Neural cell (in vitro differentiated cells): ENCODE measurements around the gene MYPN. TPM values are rescaled to one million over a fixed set of nuclear protein-coding genes. Genes with fewer than 3 reads are reported as not detected.

Source experiments
- H2AFZ ChIP-seq: fragments of 200-600, 300-800 bp; sonication (generic), shearing (Covaris generic); 2 replicates; pipeline ENCODE4 v1.6.0; 2014; ENCODE audit warnings: low read depth, mild to moderate bottlenecking, antibody characterized with exemption, low read length, moderate library complexity
- H3F3A ChIP-seq: fragments of 200-600 bp; shearing (Covaris generic); 2 replicates; pipeline ENCODE4 v1.6.1; 2016; ENCODE audit warnings: mild to moderate bottlenecking, moderate library complexity, mixed read lengths, antibody characterized with exemption, low read length; ENCODE audit not compliant: insufficient read depth, poor library complexity, severe bottlenecking
- H3K27ac ChIP-seq: fragments of 200-600, 300-800 bp; sonication (generic), shearing (Covaris generic); 2 replicates; pipeline ENCODE4 v1.5.1; 2014; ENCODE audit warnings: mild to moderate bottlenecking, low read length, moderate library complexity
- H3K27me3 ChIP-seq: fragments of 300-800, 200-600 bp; sonication (generic), shearing (Covaris generic); 2 replicates; pipeline ENCODE4 v1.6.0; 2014; ENCODE audit warnings: mild to moderate bottlenecking, low read depth, low read length, moderate library complexity; ENCODE audit not compliant: insufficient read depth
- H3K36me3 ChIP-seq: fragments of 300-800, 200-600 bp; sonication (generic), shearing (Covaris generic); 2 replicates; pipeline ENCODE4 v1.5.1; 2014; ENCODE audit warnings: mild to moderate bottlenecking, antibody characterized with exemption, low read length, moderate library complexity; ENCODE audit not compliant: insufficient read depth
- H3K4me2 ChIP-seq: fragments of 300-800, 200-600 bp; sonication (generic), shearing (Covaris generic); 2 replicates; pipeline ENCODE4 v1.6.0; 2014; ENCODE audit warnings: mild to moderate bottlenecking, low read length
- H3K4me3 ChIP-seq: fragments of 300-800, 200-600 bp; sonication (generic), shearing (Covaris generic); 2 replicates; pipeline ENCODE4 v1.5.1; 2014; ENCODE audit warnings: mild to moderate bottlenecking, low read length, moderate library complexity
- H3K79me2 ChIP-seq: fragments of 200-600 bp; shearing (Covaris generic); replicated peaks from 2 replicates; pipeline ENCODE4 v1.6.0; 2014; ENCODE audit warnings: mild to moderate bottlenecking, low read length, moderate library complexity; ENCODE audit not compliant: insufficient read depth
- H3K9ac ChIP-seq: fragments of 300-800, 200-600 bp; sonication (generic), shearing (Covaris generic); 2 replicates; pipeline ENCODE4 v1.6.1; 2016; ENCODE audit warnings: mild to moderate bottlenecking, low read length, mixed read lengths
- H3K9me2 ChIP-seq: fragments of 200-600 bp; shearing (Covaris generic); 2 replicates; pipeline ENCODE4 v1.6.1; 2016; ENCODE audit warnings: mild to moderate bottlenecking, low read length, mixed read lengths; ENCODE audit not compliant: insufficient read depth
- H3K9me3 ChIP-seq: fragments of 200-600, 300-800 bp; sonication (generic), shearing (Covaris generic); 2 replicates; pipeline ENCODE4 v1.6.1; 2016; ENCODE audit warnings: mild to moderate bottlenecking, mixed run types, low read length, moderate library complexity, mixed read lengths
- H4K20me1 ChIP-seq: fragments of 200-600 bp; shearing (Covaris generic); 2 replicates; pipeline ENCODE4 v1.6.1; 2016; ENCODE audit warnings: mild to moderate bottlenecking, mixed run types; ENCODE audit not compliant: insufficient read depth
- CTCF ChIP-seq: fragments of 450-650 bp; IDR thresholded peaks from 2 replicates; pipeline ENCODE4 v1.5.1; 2014; ENCODE audit warnings: antibody characterized with exemption, mild to moderate bottlenecking, moderate library complexity; ENCODE audit not compliant: poor library complexity, severe bottlenecking
- EP300 ChIP-seq: fragments of 450-650 bp; conservative IDR thresholded peaks from 2 replicates; pipeline ENCODE4 v1.6.1; 2014; ENCODE audit warnings: antibody characterized with exemption, mild to moderate bottlenecking, moderate library complexity; ENCODE audit not compliant: poor library complexity, severe bottlenecking
- EZH2 ChIP-seq: fragments of 200-600, 300-800 bp; shearing (Covaris generic), sonication (generic); IDR thresholded peaks from 2 replicates; pipeline ENCODE4 v1.6.1; 2014; ENCODE audit warnings: antibody characterized with exemption, low read length, borderline replicate concordance, mild to moderate bottlenecking; ENCODE audit not compliant: insufficient read depth, poor library complexity, severe bottlenecking
- MXI1 ChIP-seq: fragments of 450-650 bp; conservative IDR thresholded peaks from 2 replicates; pipeline ENCODE4 v1.6.1; 2014; ENCODE audit warnings: antibody characterized with exemption, mild to moderate bottlenecking; ENCODE audit not compliant: poor library complexity, severe bottlenecking
- POLR2AphosphoS5 ChIP-seq: IDR thresholded peaks from 2 replicates; pipeline ENCODE4 v1.6.1; 2012
- RAD21 ChIP-seq: fragments of 450-650 bp; conservative IDR thresholded peaks from 2 replicates; pipeline ENCODE4 v1.6.1; 2014; ENCODE audit warnings: antibody characterized with exemption, mild to moderate bottlenecking, moderate library complexity
- REST ChIP-seq: IDR thresholded peaks from 2 replicates; pipeline ENCODE4 v1.6.1; 2012; ENCODE audit warnings: borderline replicate concordance
- SMC3 ChIP-seq: fragments of 450-650 bp; conservative IDR thresholded peaks from 2 replicates; pipeline ENCODE4 v1.6.1; 2014; ENCODE audit warnings: antibody characterized with exemption, mild to moderate bottlenecking, moderate library complexity; ENCODE audit not compliant: poor library complexity
- TAF1 ChIP-seq: IDR thresholded peaks from 2 replicates; pipeline ENCODE4 v1.6.1; 2012; ENCODE audit warnings: low read depth
- polyA plus RNA-seq: library from polyadenylated mRNA; depleted of rRNA; stranded (reverse); fragments of >200 nt; gene quantifications from 2 replicates; pipeline ENCODE4 v1.2.3, GENCODE V29; 2014

Gene MYPN
- polyA plus RNA-seq, 1 donor from 2014 or later, result not detected

GRCh38 chr10:68107651-68108050, 1.6 kb upstream of the MYPN start:
- no peak overlapping the region for H2AFZ ChIP-seq
- H3K79me2 ChIP-seq, result no peaks in the 10 kb centered on the region
- H3K27ac ChIP-seq, result no peak overlapping the region
- no peaks in the 10 kb centered on the region for H3K9me3 ChIP-seq
- no peak overlapping the region for H3K9ac ChIP-seq
- no peaks in the 10 kb centered on the region for H3K27me3 ChIP-seq
- no peaks in the 10 kb centered on the region for H4K20me1 ChIP-seq
- no peak overlapping the region for H3K4me2 ChIP-seq
- H3K9me2 ChIP-seq, result no peaks in the 10 kb centered on the region
- TF ChIP-seq POLR2AphosphoS5 (no peak), TAF1 (no peak), CTCF (no peak), RAD21 (no peak)
- no peaks in the 10 kb centered on the region for H3K36me3 ChIP-seq
- no peak overlapping the region for H3K4me3 ChIP-seq
- no peaks in the 10 kb centered on the region for H3F3A ChIP-seq

GRCh38 chr10:68108051-68108450, 1.2 kb upstream of the MYPN start:
- no peaks in the 10 kb centered on the region for H3F3A ChIP-seq
- H2AFZ ChIP-seq, result no peak overlapping the region
- TF ChIP-seq CTCF (no peak), RAD21 (no peak), SMC3 (no peak), REST (no peak), MXI1 (no peak), EP300 (no peak), POLR2AphosphoS5 (no peak), EZH2 (no peak), TAF1 (no peak)
- H3K9ac ChIP-seq, result no peak overlapping the region
- no peaks in the 10 kb centered on the region for H4K20me1 ChIP-seq
- no peaks in the 10 kb centered on the region for H3K9me3 ChIP-seq
- no peak overlapping the region for H3K4me2 ChIP-seq
- H3K36me3 ChIP-seq, result no peaks in the 10 kb centered on the region
- no peaks in the 10 kb centered on the region for H3K79me2 ChIP-seq
- H3K27me3 ChIP-seq, result no peaks in the 10 kb centered on the region
- H3K9me2 ChIP-seq, result no peaks in the 10 kb centered on the region
- no peak overlapping the region for H3K27ac ChIP-seq
- H3K4me3 ChIP-seq, result no peak overlapping the region
